CD14-positive monocyte (primary cell): ENCODE measurements around the gene ASMTL. TPM values are rescaled to one million over a fixed set of nuclear protein-coding genes. Genes with fewer than 3 reads are reported as not detected.

Source experiments
- DNase-seq, 3 donors: peaks; one replicate each; pipeline ENCODE4 v3.0.0-alpha.2; 2011 to 2022
- H2AFZ ChIP-seq: 2 replicates; pipeline ENCODE4 v1.6.0; 2012; ENCODE audit warnings: mild to moderate bottlenecking, low read depth, low read length, inconsistent platforms; ENCODE audit not compliant: insufficient read depth, poor library complexity, severe bottlenecking
- H3K27ac ChIP-seq, 2 donors: 1 replicate in 1 of 2; 2 replicates in 1 of 2; pipeline ENCODE4 v1.5.1; 2012 to 2013; ENCODE audit warnings: low read length in 2 of 2, control low read depth in 1 of 2, inconsistent platforms in 1 of 2, low read depth in 1 of 2, mild to moderate bottlenecking in 1 of 2
- H3K27me3 ChIP-seq, 2 donors: one replicate each; pipeline versions ENCODE4 v1.6.0 to v1.6.1; 2011 to 2013; ENCODE audit warnings: low read length in 2 of 2; ENCODE audit not compliant: control insufficient read depth in 2 of 2, insufficient read depth in 2 of 2
- H3K36me3 ChIP-seq, 2 donors: replicated peaks in 1 of 2; 1 replicate in 1 of 2; 2 replicates in 1 of 2; pipeline versions ENCODE4 v1.5.1 to v1.6.1; 2012 to 2013; ENCODE audit warnings: low read length in 2 of 2, control low read depth in 1 of 2, inconsistent platforms in 1 of 2, mild to moderate bottlenecking in 1 of 2; ENCODE audit not compliant: insufficient read depth in 2 of 2, control insufficient read depth in 1 of 2
- H3K4me1 ChIP-seq, 2 donors: 1 replicate in 1 of 2; 2 replicates in 1 of 2; pipeline versions ENCODE4 v1.5.1 to v1.6.1; 2012 to 2013; ENCODE audit warnings: low read length in 2 of 2, control low read depth in 1 of 2, inconsistent platforms in 1 of 2, mild to moderate bottlenecking in 1 of 2, moderate library complexity in 1 of 2; ENCODE audit not compliant: insufficient read depth in 2 of 2, control insufficient read depth in 1 of 2
- H3K4me2 ChIP-seq: replicated peaks from 2 replicates; pipeline ENCODE3; 2012; ENCODE audit warnings: low read length, moderate library complexity, mild to moderate bottlenecking; ENCODE audit not compliant: poor library complexity, severe bottlenecking; ENCODE audit errors: extremely low read depth
- H3K4me3 ChIP-seq, 3 experiments: fragments of 200-600 bp in 1 of 3; sonication (generic) in 1 of 3; replicated peaks in 1 of 3; 1 replicate in 2 of 3; 2 replicates in 1 of 3; pipeline ENCODE4 v1.5.1; 2011 to 2013; ENCODE audit warnings: low read length in 3 of 3, mild to moderate bottlenecking in 3 of 3, control low read depth in 2 of 3, low read depth in 2 of 3, inconsistent platforms in 1 of 3, moderate library complexity in 1 of 3
- H3K79me2 ChIP-seq: 2 replicates; pipeline ENCODE4 v1.6.0; 2012; ENCODE audit warnings: mild to moderate bottlenecking, control low read depth, inconsistent platforms, low read length, moderate library complexity; ENCODE audit not compliant: insufficient read depth
- H3K9ac ChIP-seq: 2 replicates; pipeline ENCODE4 v1.6.0; 2017; ENCODE audit warnings: low read length, mild to moderate bottlenecking; ENCODE audit not compliant: insufficient read depth, poor library complexity, severe bottlenecking
- H3K9me3 ChIP-seq, 2 donors: replicated peaks in 1 of 2; 1 replicate in 1 of 2; 2 replicates in 1 of 2; pipeline versions ENCODE4 v1.5.1 to v1.6.1; 2012 to 2013; ENCODE audit warnings: low read length in 2 of 2, control low read depth in 1 of 2; ENCODE audit not compliant: control insufficient read depth in 1 of 2, insufficient read depth in 1 of 2
- H4K20me1 ChIP-seq: 2 replicates; pipeline ENCODE4 v1.6.0; 2012; ENCODE audit warnings: mild to moderate bottlenecking, low read length, control low read depth, moderate library complexity; ENCODE audit not compliant: insufficient read depth
- H3K27ac Mint-ChIP-seq, 7 donors: one replicate each; pipeline ENCODE4 v1.8.0; 2020; ENCODE audit warnings: mild to moderate bottlenecking in 7 of 7, mixed read lengths in 7 of 7, moderate library complexity in 6 of 7, inconsistent platforms in 2 of 7
- H3K27me3 Mint-ChIP-seq, 3 donors: one replicate each; pipeline ENCODE4 v1.8.0; 2021 to 2022; ENCODE audit warnings: low read depth in 3 of 3, mild to moderate bottlenecking in 3 of 3, mixed read lengths in 3 of 3, moderate library complexity in 3 of 3, inconsistent platforms in 1 of 3
- H3K36me3 Mint-ChIP-seq, 2 donors: one replicate each; pipeline ENCODE4 v1.8.0; 2020; ENCODE audit warnings: mixed read lengths in 2 of 2, inconsistent platforms in 1 of 2, mild to moderate bottlenecking in 1 of 2
- H3K4me1 Mint-ChIP-seq: one replicate; pipeline ENCODE4 v1.8.0; 2020; ENCODE audit warnings: mild to moderate bottlenecking, mixed read lengths
- H3K4me3 Mint-ChIP-seq, 2 donors: one replicate each; pipeline ENCODE4 v1.8.0; 2020; ENCODE audit warnings: mild to moderate bottlenecking in 2 of 2, mixed read lengths in 2 of 2, moderate library complexity in 1 of 2
- H3K9me3 Mint-ChIP-seq, 7 donors: one replicate each; pipeline ENCODE4 v1.8.0; 2020 to 2022; ENCODE audit warnings: mixed read lengths in 7 of 7, mild to moderate bottlenecking in 6 of 7, moderate library complexity in 6 of 7, inconsistent platforms in 2 of 7
- CTCF ChIP-seq: fragments of 200-600 bp; IDR thresholded peaks from one replicate; pipeline ENCODE4 v1.8.0; 2022; ENCODE audit warnings: antibody characterized with exemption, mild to moderate bottlenecking
- WGBS: methylation state at CpG from one replicate; pipeline ENCODE4 v1.1.5; 2013; ENCODE audit warnings: missing lambda C conversion rate; ENCODE audit not compliant: insufficient coverage; 5-methylcytosine and 5-hydroxymethylcytosine counted together
- intact Hi-C, 2 donors: fragments of 100-400 bp; cut with micrococcal nuclease; formaldehyde crosslinking; loops; one replicate each; pipeline versions ENCODE4 v1.15.0 to v1.15.1; 2023
- polyA plus RNA-seq, 3 donors: library from polyadenylated mRNA; depleted of rRNA in 1 of 3; unstranded in 2 of 3; stranded (reverse) in 1 of 3; fragments of 300-500 nt in 2 of 3; fragments of >200 nt in 1 of 3; fragmentation: Illumina TruSeq in 2 of 3; gene quantifications; 1 replicate in 2 of 3; 2 replicates in 1 of 3; pipeline ENCODE4 v1.2.3, GENCODE V29; 2012 to 2021

The ASMTL gene
- polyA plus RNA-seq, 3 donors: 19.0 to 31.5 (median 31.0) TPM

GRCh38 chrX:1465286-1466231 lies 12.8 kb upstream of the ASMTL start:
- H3K9me3 Mint-ChIP-seq: peaks cover 0 to 4% (median 0%) of the 10 kb centered on the region in 7 donors
- H3K4me1 Mint-ChIP-seq: peaks cover 46% of the 10 kb centered on the region
- 93% methylated on average over 75 of the region's 75 CpGs for WGBS
- peak overlapping the region in 3 of 7 donors; percentile 25 to 64 (median 52) for H3K27ac Mint-ChIP-seq
- no peak for TF ChIP-seq CTCF
- no peak for DNase-seq
- Histone ChIP-seq H3K4me3 (no peak overlapping the region), H3K27me3 (no peaks in the 10 kb centered on the region), H3K27ac (no peak overlapping the region), H2AFZ (no peak overlapping the region), H3K4me1 (peaks cover 25 to 30% of the 10 kb centered on the region in 2 donors), H3K9ac (no peak overlapping the region), H3K9me3 (no peaks in the 10 kb centered on the region), H3K36me3 (peaks cover 36 to 38% of the 10 kb centered on the region in 2 donors), H3K4me2 (no peak overlapping the region), H4K20me1 (peaks cover 46% of the 10 kb centered on the region), H3K79me2 (peaks cover 54% of the 10 kb centered on the region)
- H3K27me3 Mint-ChIP-seq: peaks cover 0 to 1% (median 0%) of the 10 kb centered on the region in 3 donors
- no peak overlapping the region for H3K4me3 Mint-ChIP-seq
- intact Hi-C loops: loop anchor here (5.0 kb wide), 2 partner anchors 37 to 72 kb away; partner anchors contain the start of gene P2RY8 (in 2 of the 2)
- H3K36me3 Mint-ChIP-seq: peaks cover 34 to 51% of the 10 kb centered on the region in 2 donors

- peaks cover 46% of the 10 kb centered on the region for H4K20me1 ChIP-seq
- intact Hi-C loops: loop anchor here (5.0 kb wide), 2 partner anchors 37 to 72 kb away; partner anchors contain the start of gene P2RY8 (in 2 of the 2)
- H3K79me2 ChIP-seq: peaks cover 48% of the 10 kb centered on the region
- Mint-ChIP-seq H3K9me3 (peaks cover 0 to 4% (median 0%) of the 10 kb centered on the region in 7 donors), H3K36me3 (peaks cover 34 to 51% of the 10 kb centered on the region in 2 donors), H3K4me1 (peaks cover 40% of the 10 kb centered on the region), H3K27ac (peak overlapping the region in 4 of 7 donors; percentile 12 to 80 (median 28)), H3K27me3 (peaks cover 0 to 1% (median 0%) of the 10 kb centered on the region in 3 donors), H3K4me3 (no peak overlapping the region)
- no peak overlapping the region for H3K9ac ChIP-seq
- H2AFZ ChIP-seq: no peak overlapping the region
- H3K36me3 ChIP-seq: peaks cover 36 to 38% of the 10 kb centered on the region in 2 donors
- no peak for TF ChIP-seq CTCF
- DNase-seq: no peak
- H3K4me1 ChIP-seq: peaks cover 25 to 30% of the 10 kb centered on the region in 2 donors
- H3K9me3 ChIP-seq: no peaks in the 10 kb centered on the region
- H3K4me3 ChIP-seq: no peak overlapping the region
- H3K27ac ChIP-seq: no peak overlapping the region
- H3K4me2 ChIP-seq: no peak overlapping the region
- WGBS: 71% methylated on average over 5 of the region's 12 CpGs
- no peaks in the 10 kb centered on the region for H3K27me3 ChIP-seq
Measured at GRCh38 chrX:1464971-1465285, 12.2 kb upstream of the ASMTL start.
